ENCODE results near the gene C19orf85. TPM values are rescaled to one million over a fixed set of nuclear protein-coding genes. Genes with fewer than 3 reads are reported as not detected.

Gene C19orf85
- total RNA-seq, 1 experiment from 2014 or later: not detected

DNA sequence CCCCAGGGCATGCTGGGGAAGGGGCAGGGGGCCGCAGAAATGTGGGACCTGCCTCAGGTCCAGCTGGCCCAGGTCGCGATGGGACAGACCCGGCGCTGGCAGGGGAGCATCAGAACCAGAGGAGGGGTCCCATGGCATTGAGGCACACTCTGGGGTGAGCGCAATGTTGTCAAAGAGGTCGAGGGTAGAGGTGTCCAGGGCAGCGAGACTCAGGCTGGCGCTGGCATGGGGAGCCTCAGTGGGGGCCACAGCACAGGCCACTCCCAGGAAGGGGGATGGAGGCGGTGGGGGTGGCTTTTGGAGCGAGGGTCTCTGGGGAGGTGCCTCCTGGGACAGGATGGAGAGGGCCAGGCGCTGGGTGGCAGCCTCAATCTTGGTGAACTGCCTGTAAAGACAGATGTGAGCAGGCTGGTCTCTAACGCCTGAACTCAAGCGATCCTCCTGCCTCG lies 944 bp downstream of the C19orf85 start:
- CTCF ChIA-PET: no interaction called here
- no TSS peak for BruUV-seq (replicated peaks)
- no peaks in the 10 kb centered on the region for H3K27me3 ChIP-seq (ENCODE audit: low read length)
- ATAC-seq (no peak), DNase-seq (no peak)
- peaks cover 27% of the 10 kb centered on the region for H3K79me2 ChIP-seq (ENCODE audit: low read length)
- TF ChIP-seq EZH2 (IDR thresholded peaks at IDR 0.05; ENCODE audit: low read length, unreplicated experiment) (no peak), EZH2phosphoT487 (IDR thresholded peaks at IDR 0.05; ENCODE audit: borderline replicate concordance, low read length) (no peak), CTCF (conservative IDR thresholded peaks at IDR 0.05; ENCODE audit: low read depth, low read length) (no peak)
- H3K9me3 ChIP-seq (ENCODE audit: low read length): no peaks in the 10 kb centered on the region
- no peaks in the 10 kb centered on the region for H3F3A ChIP-seq (ENCODE audit: low read length, unreplicated experiment)
- H3K9me2 ChIP-seq (replicated peaks; ENCODE audit: low read length): no peaks in the 10 kb centered on the region
- H3K9ac ChIP-seq (ENCODE audit: low read length): no peak overlapping the region
- no peak overlapping the region for H3K27ac ChIP-seq (ENCODE audit: low read length)
- H3K4me1 ChIP-seq (ENCODE audit: insufficient read depth, low read length): peaks cover 19% of the 10 kb centered on the region
- intact Hi-C loops (cut with micrococcal nuclease): loop anchor here (5.0 kb wide), 1 partner anchor 169 kb away; no protein-coding TSS in a partner anchor
- H3K4me3 ChIP-seq (ENCODE audit: low read length): no peak overlapping the region
- no peak overlapping the region for H3K4me2 ChIP-seq (ENCODE audit: low read length)
- POLR2A ChIA-PET (ENCODE audit: unreplicated experiment): no interaction called here
- H2AFZ ChIP-seq (ENCODE audit: low read length): no peak overlapping the region
- no peaks in the 10 kb centered on the region for H3K36me3 ChIP-seq (ENCODE audit: low read depth, low read length)
- H4K20me1 ChIP-seq (ENCODE audit: low read length): peaks cover 6% of the 10 kb centered on the region; the same call in 1 of the 2 replicates

DNA sequence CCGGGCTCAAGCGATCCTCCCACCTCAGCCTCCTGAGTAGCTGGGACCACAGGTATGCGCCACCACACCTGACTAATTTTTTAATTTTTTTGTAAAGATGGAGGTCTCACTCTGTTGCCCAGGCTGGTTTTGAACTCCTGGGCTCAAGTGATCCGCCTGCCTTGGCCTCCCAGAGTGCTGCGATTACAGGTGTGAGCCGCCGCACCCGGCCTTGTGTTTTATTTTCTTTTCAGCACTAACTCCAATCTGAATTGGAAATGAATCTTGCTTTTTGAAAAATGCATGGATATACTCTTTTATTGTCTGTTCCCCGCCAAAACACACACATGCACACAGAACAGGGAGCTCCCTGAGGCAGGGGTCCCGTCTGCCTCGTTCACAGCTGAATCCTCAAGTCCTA lies 1.8 kb downstream of the C19orf85 start:
- Histone ChIP-seq H3F3A (ENCODE audit: low read length, unreplicated experiment) (no peaks in the 10 kb centered on the region), H3K9me3 (ENCODE audit: low read length) (no peaks in the 10 kb centered on the region), H3K9ac (ENCODE audit: low read length) (no peak overlapping the region), H3K27ac (ENCODE audit: low read length) (no peak overlapping the region), H3K4me2 (ENCODE audit: low read length) (0 out of 2 replicates have a peak overlapping the region, but pooled peaks have one; percentile 93), H3K36me3 (ENCODE audit: low read depth, low read length) (no peaks in the 10 kb centered on the region), H3K4me1 (ENCODE audit: insufficient read depth, low read length) (peaks cover 13% of the 10 kb centered on the region), H2AFZ (ENCODE audit: low read length) (no peak overlapping the region), H4K20me1 (ENCODE audit: low read length) (peaks cover 6% of the 10 kb centered on the region; the same call in 1 of the 2 replicates), H3K79me2 (ENCODE audit: low read length) (peaks cover 27% of the 10 kb centered on the region), H3K4me3 (ENCODE audit: low read length) (no peak overlapping the region), H3K9me2 (replicated peaks; ENCODE audit: low read length) (no peaks in the 10 kb centered on the region), H3K27me3 (ENCODE audit: low read length) (no peaks in the 10 kb centered on the region)
- BruUV-seq (replicated peaks): no TSS peak
- DNase-seq (no peak), ATAC-seq (no peak)
- POLR2A ChIA-PET (ENCODE audit: unreplicated experiment): no interaction called here
- TF ChIP-seq CTCF (conservative IDR thresholded peaks at IDR 0.05; ENCODE audit: low read depth, low read length): no peak
- no peak for TF ChIP-seq EZH2phosphoT487 (IDR thresholded peaks at IDR 0.05; ENCODE audit: borderline replicate concordance, low read length)
- TF ChIP-seq EZH2 (IDR thresholded peaks at IDR 0.05; ENCODE audit: low read length, unreplicated experiment): no peak
- intact Hi-C loops (cut with micrococcal nuclease): loop anchor here (5.0 kb wide), 1 partner anchor 170 kb away; no protein-coding TSS in a partner anchor
- CTCF ChIA-PET: no interaction called here

- Histone ChIP-seq H3K36me3 (ENCODE audit: low read depth, low read length) (no peaks in the 10 kb centered on the region), H3K9me3 (ENCODE audit: low read length) (no peaks in the 10 kb centered on the region), H2AFZ (ENCODE audit: low read length) (peak overlapping the region; percentile 96), H3K27me3 (ENCODE audit: low read length) (no peaks in the 10 kb centered on the region), H4K20me1 (ENCODE audit: low read length) (peaks cover 6% of the 10 kb centered on the region; the same call in 1 of the 2 replicates), H3K4me3 (ENCODE audit: low read length) (peak overlapping the region; percentile 75), H3K27ac (ENCODE audit: low read length) (no peak overlapping the region), H3K4me2 (ENCODE audit: low read length) (peak overlapping the region; percentile 93), H3F3A (ENCODE audit: low read length, unreplicated experiment) (no peaks in the 10 kb centered on the region), H3K9ac (ENCODE audit: low read length) (peak overlapping the region; percentile 63), H3K9me2 (replicated peaks; ENCODE audit: low read length) (no peaks in the 10 kb centered on the region), H3K79me2 (ENCODE audit: low read length) (peaks cover 27% of the 10 kb centered on the region), H3K4me1 (ENCODE audit: insufficient read depth, low read length) (peaks cover 13% of the 10 kb centered on the region)
- DNase-seq (peak; percentile 44), ATAC-seq (no peak)
- TF ChIP-seq EZH2 (IDR thresholded peaks at IDR 0.05; ENCODE audit: low read length, unreplicated experiment) (no peak), EZH2phosphoT487 (IDR thresholded peaks at IDR 0.05; ENCODE audit: borderline replicate concordance, low read length) (no peak), CTCF (conservative IDR thresholded peaks at IDR 0.05; ENCODE audit: low read depth, low read length) (no peak)
- CTCF ChIA-PET: interaction anchor here (0.7 to 1.1 kb wide), 4 partner anchors 42 to 487 kb away, joined by 3 to 11 read pairs (median 4); no protein-coding TSS in a partner anchor
- TSS peak; percentile 87 for BruUV-seq (replicated peaks)
- POLR2A ChIA-PET (ENCODE audit: unreplicated experiment): interaction anchor here (0.6 to 1.1 kb wide), 6 partner anchors 12 to 1817 kb away, joined by 3 to 17 read pairs (median 4); no protein-coding TSS in a partner anchor
- intact Hi-C loops (cut with micrococcal nuclease): loop anchor here (5.0 kb wide), 1 partner anchor 170 kb away; no protein-coding TSS in a partner anchor
Observed at GRCh38 chr19:55461974-55462626, 2.5 kb downstream of the C19orf85 start.

Measured in PC-3 (cell line).